ENCODE results near the gene NEMP2. TPM values are rescaled to one million over a fixed set of nuclear protein-coding genes. Genes with fewer than 3 reads are reported as not detected.

Gene NEMP2
- total RNA-seq, 1 donor from 2014 or later, result 13.8 TPM

GRCh38 chr2:190554357-190555006 lies 20.0 kb upstream of the NEMP2 start:
- Mint-ChIP-seq H3K36me3 (no peaks in the 10 kb centered on the region), H3K27me3 (ENCODE audit: insufficient read depth, low read depth) (no peaks in the 10 kb centered on the region), H3K4me1 (no peaks in the 10 kb centered on the region), H3K4me3 (no peak overlapping the region), H3K27ac (no peak overlapping the region), H3K9me3 (peaks cover 5% of the 10 kb centered on the region)
- Histone ChIP-seq H3K9me3 (ENCODE audit: low read depth) (no peaks in the 10 kb centered on the region), H3K79me2 (ENCODE audit: low read depth) (no peaks in the 10 kb centered on the region), H3K27me3 (no peaks in the 10 kb centered on the region), H3K27ac (no peak overlapping the region), H3F3A (ENCODE audit: low read depth) (no peaks in the 10 kb centered on the region), H3K4me2 (no peak overlapping the region), H3K4me1 (no peaks in the 10 kb centered on the region), H4K20me1 (ENCODE audit: low read depth) (no peaks in the 10 kb centered on the region), H2AFZ (replicated peaks) (peak overlapping the region; percentile 90), H3K9ac (no peak overlapping the region), H3K4me3 (no peak overlapping the region), H3K36me3 (no peaks in the 10 kb centered on the region)
- no peak for TF ChIP-seq EZH2 (IDR thresholded peaks at IDR 0.05)
- TF ChIP-seq EZH2phosphoT487 (IDR thresholded peaks at IDR 0.05), result no peak
- TF ChIP-seq, protein P1, sequence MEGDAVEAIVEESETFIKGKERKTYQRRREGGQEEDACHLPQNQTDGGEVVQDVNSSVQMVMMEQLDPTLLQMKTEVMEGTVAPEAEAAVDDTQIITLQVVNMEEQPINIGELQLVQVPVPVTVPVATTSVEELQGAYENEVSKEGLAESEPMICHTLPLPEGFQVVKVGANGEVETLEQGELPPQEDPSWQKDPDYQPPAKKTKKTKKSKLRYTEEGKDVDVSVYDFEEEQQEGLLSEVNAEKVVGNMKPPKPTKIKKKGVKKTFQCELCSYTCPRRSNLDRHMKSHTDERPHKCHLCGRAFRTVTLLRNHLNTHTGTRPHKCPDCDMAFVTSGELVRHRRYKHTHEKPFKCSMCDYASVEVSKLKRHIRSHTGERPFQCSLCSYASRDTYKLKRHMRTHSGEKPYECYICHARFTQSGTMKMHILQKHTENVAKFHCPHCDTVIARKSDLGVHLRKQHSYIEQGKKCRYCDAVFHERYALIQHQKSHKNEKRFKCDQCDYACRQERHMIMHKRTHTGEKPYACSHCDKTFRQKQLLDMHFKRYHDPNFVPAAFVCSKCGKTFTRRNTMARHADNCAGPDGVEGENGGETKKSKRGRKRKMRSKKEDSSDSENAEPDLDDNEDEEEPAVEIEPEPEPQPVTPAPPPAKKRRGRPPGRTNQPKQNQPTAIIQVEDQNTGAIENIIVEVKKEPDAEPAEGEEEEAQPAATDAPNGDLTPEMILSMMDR (IDR thresholded peaks at IDR 0.05), result no peak
- peak; percentile 39 for DNase-seq (ENCODE audit: low spot score)

GRCh38 chr2:190553254-190553653 lies 18.7 kb upstream of the NEMP2 start:
- no peaks in the 10 kb centered on the region for H3K79me2 ChIP-seq (ENCODE audit: low read depth)
- H3K4me3 ChIP-seq, result no peak overlapping the region
- no peak overlapping the region for H2AFZ ChIP-seq (replicated peaks)
- no peak overlapping the region for H3K9ac ChIP-seq
- no peaks in the 10 kb centered on the region for H3F3A ChIP-seq (ENCODE audit: low read depth)
- Mint-ChIP-seq H3K36me3 (no peaks in the 10 kb centered on the region), H3K9me3 (peaks cover 5% of the 10 kb centered on the region), H3K27me3 (ENCODE audit: insufficient read depth, low read depth) (peaks cover 2% of the 10 kb centered on the region), H3K4me1 (no peaks in the 10 kb centered on the region), H3K4me3 (no peak overlapping the region), H3K27ac (no peak overlapping the region)
- no peaks in the 10 kb centered on the region for H3K4me1 ChIP-seq
- no peak overlapping the region for H3K27ac ChIP-seq
- no peak for TF ChIP-seq EZH2 (IDR thresholded peaks at IDR 0.05)
- TF ChIP-seq, protein P1 (IDR thresholded peaks at IDR 0.05), result no peak
- TF ChIP-seq EZH2phosphoT487 (IDR thresholded peaks at IDR 0.05), result no peak
- no peak for DNase-seq (ENCODE audit: low spot score)
- no peaks in the 10 kb centered on the region for H3K27me3 ChIP-seq
- no peak overlapping the region for H3K4me2 ChIP-seq
- H3K9me3 ChIP-seq (ENCODE audit: low read depth), result no peaks in the 10 kb centered on the region
- no peaks in the 10 kb centered on the region for H4K20me1 ChIP-seq (ENCODE audit: low read depth)
- no peaks in the 10 kb centered on the region for H3K36me3 ChIP-seq

DNA sequence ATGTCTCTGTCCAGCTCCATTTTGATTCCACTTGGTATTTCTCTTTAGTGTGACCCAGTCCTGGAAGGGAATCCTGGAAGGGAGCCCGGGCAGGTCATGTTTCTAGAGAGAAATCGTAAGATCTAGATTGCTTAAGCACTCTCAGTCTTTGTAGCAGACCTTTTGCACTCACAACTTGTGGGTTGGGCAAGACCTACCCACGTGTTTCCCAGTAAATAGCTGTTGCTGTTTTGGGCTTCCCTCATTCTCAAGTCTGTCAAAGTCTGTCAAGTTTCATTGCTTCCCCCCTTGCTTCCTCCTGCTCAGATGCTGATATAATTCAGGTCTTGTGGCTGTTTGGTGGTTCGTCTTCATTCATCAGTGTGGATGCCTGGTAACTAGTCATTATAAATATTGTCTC lies 17.4 kb upstream of the NEMP2 start:
- no peaks in the 10 kb centered on the region for H3K4me1 Mint-ChIP-seq
- H3K9me3 ChIP-seq (ENCODE audit: low read depth), result no peaks in the 10 kb centered on the region

More for the DNA sequence above, 17.4 kb upstream of the NEMP2 start:
- no peak overlapping the region for H3K4me3 ChIP-seq
- no peaks in the 10 kb centered on the region for H3K79me2 ChIP-seq (ENCODE audit: low read depth)
- H3K27ac ChIP-seq, result no peak overlapping the region
- Mint-ChIP-seq H3K36me3 (no peaks in the 10 kb centered on the region), H3K27ac (no peak overlapping the region), H3K4me3 (no peak overlapping the region), H3K9me3 (peaks cover 3% of the 10 kb centered on the region), H3K27me3 (ENCODE audit: insufficient read depth, low read depth) (peaks cover 2% of the 10 kb centered on the region)
- no peak overlapping the region for H2AFZ ChIP-seq (replicated peaks)
- no peaks in the 10 kb centered on the region for H3K36me3 ChIP-seq
- no peaks in the 10 kb centered on the region for H4K20me1 ChIP-seq (ENCODE audit: low read depth)
- TF ChIP-seq, protein P1 (IDR thresholded peaks at IDR 0.05), result no peak
- TF ChIP-seq EZH2phosphoT487 (IDR thresholded peaks at IDR 0.05), result no peak
- no peak for TF ChIP-seq EZH2 (IDR thresholded peaks at IDR 0.05)
- no peak overlapping the region for H3K9ac ChIP-seq
- no peaks in the 10 kb centered on the region for H3K27me3 ChIP-seq
- H3K4me2 ChIP-seq, result no peak overlapping the region
- no peak for DNase-seq (ENCODE audit: low spot score)
- H3K4me1 ChIP-seq, result no peaks in the 10 kb centered on the region
- H3F3A ChIP-seq (ENCODE audit: low read depth), result no peaks in the 10 kb centered on the region
